SK-N-SH (cell line): ENCODE data around the gene RNF150. TPM values are rescaled to one million over a fixed set of nuclear protein-coding genes. Genes with fewer than 3 reads are reported as not detected.

ENCODE experiments used
- polyA plus RNA-seq, 3 experiments: library from polyadenylated mRNA; depleted of rRNA; stranded (reverse); fragments of >200 nt; gene quantifications; 2 replicates each; pipeline ENCODE4 v1.2.3, GENCODE V29; 2012

Gene RNF150
- polyA plus RNA-seq, 1 of the 3 experiments (the other 2 are of a cell fraction) = 5.8 TPM

Other genes with a start within 250 kb of the RNF150 start
- gene ZNF330, start 87.4 kb upstream of the RNF150 start, polyA plus RNA-seq (2012; rRNA removed) = 19.4 and 25.9 TPM in 2 replicates